SK-N-SH (cell line): Measurements from ENCODE around the gene ZNF526. TPM values are rescaled to one million over a fixed set of nuclear protein-coding genes. Genes with fewer than 3 reads are reported as not detected.

Source experiments
- CTCF ChIA-PET: fragments of 300-600, 350-600 bp; formaldehyde crosslinking; extraction: SDS; loops from one replicate; lab custom pipeline; 2021; lab: Yijun Ruan, JAX
- POLR2A ChIA-PET: fragments of 350-600 bp; sonication (Branson Sonifier 250); formaldehyde crosslinking; extraction: SDS; loops from one replicate; lab custom pipeline; 2020; ENCODE audit warnings: antibody characterized with exemption, inconsistent platforms; lab: Yijun Ruan, JAX
- DNase-seq: peaks from one replicate; pipeline ENCODE4 v3.0.0; 2012
- H2AFZ ChIP-seq: fragments of 200-600 bp; sonication (generic); 2 replicates; pipeline ENCODE4 v1.8.1; 2016; ENCODE audit warnings: antibody characterized with exemption, mild to moderate bottlenecking, low read depth
- H3F3A ChIP-seq: fragments of 200-600 bp; sonication (generic); replicated peaks from 2 replicates; pipeline ENCODE3; 2016; ENCODE audit warnings: antibody characterized with exemption, mild to moderate bottlenecking; ENCODE audit not compliant: insufficient read depth
- H3K27ac ChIP-seq, 2 experiments: fragments of 200-500 bp in 1 of 2; fragments of 200-600 bp in 1 of 2; sonication (Bioruptor generic) in 1 of 2; sonication (generic), shearing (Covaris generic) in 1 of 2; 2 replicates each; pipeline versions ENCODE4 v1.5.1 to v1.6.1; 2014 to 2016; ENCODE audit warnings: low read depth in 2 of 2, inconsistent platforms in 1 of 2, low read length in 1 of 2, mild to moderate bottlenecking in 1 of 2, mixed read lengths in 1 of 2
- H3K27me3 ChIP-seq: fragments of 200-600 bp; sonication (generic), shearing (Covaris generic); 2 replicates; pipeline ENCODE4 v1.6.1; 2016; ENCODE audit warnings: mixed run types; ENCODE audit not compliant: insufficient read depth
- H3K36me3 ChIP-seq, 2 experiments: fragments of 200-500 bp in 1 of 2; fragments of 200-600 bp in 1 of 2; sonication (Bioruptor generic) in 1 of 2; sonication (generic) in 1 of 2; replicated peaks in 1 of 2; 2 replicates each; pipeline versions ENCODE3 to v1.5.1; 2014 to 2016; ENCODE audit warnings: low read length in 1 of 2, mild to moderate bottlenecking in 1 of 2; ENCODE audit not compliant: insufficient read depth in 2 of 2, control insufficient read depth in 1 of 2
- H3K4me1 ChIP-seq, 2 experiments: fragments of 200-500 bp in 1 of 2; fragments of 200-600 bp in 1 of 2; sonication (Bioruptor generic) in 1 of 2; sonication (generic), shearing (Covaris generic) in 1 of 2; 2 replicates each; pipeline versions ENCODE4 v1.5.1 to v1.6.1; 2014 to 2016; ENCODE audit warnings: low read depth in 1 of 2, low read length in 1 of 2, mixed run types in 1 of 2; ENCODE audit not compliant: insufficient read depth in 2 of 2, control insufficient read depth in 1 of 2
- H3K4me2 ChIP-seq: fragments of 200-600 bp; sonication (generic), shearing (Covaris generic); 2 replicates; pipeline ENCODE4 v1.6.1; 2017; ENCODE audit warnings: mixed run types
- H3K4me3 ChIP-seq, 2 experiments: fragments of 200-500 bp in 1 of 2; fragments of 200-600 bp in 1 of 2; sonication (Bioruptor generic) in 1 of 2; sonication (generic), shearing (Covaris generic) in 1 of 2; 2 replicates each; pipeline versions ENCODE4 v1.5.1 to v1.8.1; 2014 to 2016; ENCODE audit warnings: low read depth in 2 of 2, inconsistent platforms in 1 of 2, low read length in 1 of 2, mild to moderate bottlenecking in 1 of 2, mixed read lengths in 1 of 2, moderate library complexity in 1 of 2
- H3K79me2 ChIP-seq: fragments of 200-600 bp; sonication (generic); 2 replicates; pipeline ENCODE4 v1.8.1; 2017; ENCODE audit warnings: mild to moderate bottlenecking; ENCODE audit not compliant: insufficient read depth
- H3K9ac ChIP-seq: fragments of 200-600 bp; sonication (generic); 2 replicates; pipeline ENCODE4 v1.6.1; 2017; ENCODE audit warnings: mixed run types
- H3K9me2 ChIP-seq: fragments of 200-600 bp; sonication (generic); 2 replicates; pipeline ENCODE4 v1.6.1; 2017; ENCODE audit warnings: mixed run types
- H3K9me3 ChIP-seq: fragments of 200-600 bp; sonication (generic); 2 replicates; pipeline ENCODE4 v1.6.1; 2017; ENCODE audit warnings: mixed run types, mild to moderate bottlenecking, moderate library complexity
- H4K20me1 ChIP-seq: fragments of 200-600 bp; sonication (generic); 2 replicates; pipeline ENCODE4 v1.6.1; 2017; ENCODE audit warnings: mild to moderate bottlenecking, mixed run types; ENCODE audit not compliant: insufficient read depth
- FOXM1 ChIP-seq: IDR thresholded peaks from 2 replicates; pipeline ENCODE4 v1.4.0; 2012; ENCODE audit warnings: low read depth, mild to moderate bottlenecking
- JUND ChIP-seq: IDR thresholded peaks from 2 replicates; pipeline ENCODE4 v1.4.0; 2012
- PBX3 ChIP-seq: IDR thresholded peaks from 2 replicates; pipeline ENCODE4; 2012
- POLR2AphosphoS5 ChIP-seq: IDR thresholded peaks from 2 replicates; pipeline ENCODE4 v1.6.1; 2012; ENCODE audit warnings: low read depth, low read length
- RAD21 ChIP-seq: IDR thresholded peaks from 2 replicates; pipeline ENCODE4 v1.6.1; 2012; ENCODE audit warnings: mild to moderate bottlenecking, low read length
- REST ChIP-seq: IDR thresholded peaks from 2 replicates; pipeline ENCODE4 v1.6.1; 2012; ENCODE audit warnings: mild to moderate bottlenecking, low read depth, low read length, moderate library complexity
- TEAD4 ChIP-seq: IDR thresholded peaks from 2 replicates; pipeline ENCODE4 v1.4.0; 2012; ENCODE audit warnings: mild to moderate bottlenecking, borderline replicate concordance; ENCODE audit not compliant: insufficient read depth
- USF2 ChIP-seq: fragments of 150-350 bp; IDR thresholded peaks from 2 replicates; pipeline ENCODE4 v1.6.1; 2017; ENCODE audit warnings: antibody characterized with exemption, low read length, low read depth, borderline replicate concordance
- WGBS: methylation state at CpG from one replicate; pipeline ENCODE4 v1.1.6; 2017; ENCODE audit warnings: low lambda C conversion rate; 5-methylcytosine and 5-hydroxymethylcytosine counted together
- polyA plus RNA-seq, 3 experiments: library from polyadenylated mRNA; depleted of rRNA; stranded (reverse); fragments of >200 nt; gene quantifications; 2 replicates each; pipeline ENCODE4 v1.2.3, GENCODE V29; 2012
- TF ChIP-seq, protein P1 (sequence below): IDR thresholded peaks from 2 replicates; pipeline ENCODE4 v1.4.0; 2012; ENCODE audit warnings: low read depth, borderline replicate concordance
- TF ChIP-seq, protein P2 (sequence below): fragments of 200-600 bp; sonication (generic); IDR thresholded peaks from 2 replicates; pipeline ENCODE4 v1.6.1; 2017; ENCODE audit warnings: antibody characterized with exemption, mild to moderate bottlenecking, moderate library complexity

ZNF526 gene
- polyA plus RNA-seq, 1 of the 3 experiments (the other 2 are of a cell fraction), result 3.5 TPM

GRCh38 chr19:42226886-42227285, 6.8 kb downstream of the ZNF526 start (continued):
- no peak for TF ChIP-seq PBX3

DNA sequence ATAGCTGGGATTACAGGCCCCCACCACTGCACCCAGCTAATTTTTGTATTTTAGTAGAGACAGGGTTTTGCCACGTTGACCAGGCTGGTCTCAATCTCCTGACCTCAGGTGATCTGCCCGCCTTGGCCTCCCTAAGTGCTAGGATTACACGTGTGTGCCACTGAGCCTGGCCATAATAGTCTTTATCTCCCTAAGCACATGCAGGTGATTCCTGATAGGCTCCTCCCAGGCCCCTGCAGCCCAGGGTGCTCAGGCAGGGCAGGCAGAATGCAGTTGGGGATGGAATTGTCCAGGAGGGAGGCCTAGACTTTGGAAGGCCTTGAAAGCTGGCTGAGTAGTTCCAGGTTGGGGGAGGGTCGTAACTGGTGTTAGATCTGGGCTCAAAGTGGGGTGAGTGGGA, 8.5 kb downstream of the ZNF526 start:
- H3K4me2 ChIP-seq, result no peak overlapping the region
- no peak for DNase-seq
- no peak overlapping the region for H3K4me3 ChIP-seq
- H2AFZ ChIP-seq, result no peak overlapping the region
- H3K27ac ChIP-seq, result no peak overlapping the region
- H3F3A ChIP-seq, result peaks cover 31% of the 10 kb centered on the region
- ChIA-PET CTCF (interaction anchor here (0.9 to 1.8 kb wide), 2 partner anchors 12 to 120 kb away, joined by 5 read pairs; no protein-coding TSS in a partner anchor), POLR2A (interaction anchor here (1.3 to 1.4 kb wide), 2 partner anchors 9 to 168 kb away, joined by 3 to 7 read pairs; partner anchors contain the start of gene ZNF526)
- peaks cover 21 to 74% of the 10 kb centered on the region in 2 experiments for H3K36me3 ChIP-seq
- H3K27me3 ChIP-seq, result no peaks in the 10 kb centered on the region
- H4K20me1 ChIP-seq, result peaks cover 44% of the 10 kb centered on the region
- 81% methylated on average over 4 of the region's 4 CpGs for WGBS
- H3K79me2 ChIP-seq, result peaks cover 24% of the 10 kb centered on the region; the same call in 1 of the 2 replicates
- TF ChIP-seq JUND (no peak), POLR2AphosphoS5 (0 out of 2 replicates have a peak, but pooled peaks have one; percentile 6)
- no peaks in the 10 kb centered on the region for H3K9me2 ChIP-seq
- H3K9ac ChIP-seq, result no peak overlapping the region
- H3K4me1 ChIP-seq, result no peaks in the 10 kb centered on the region; a peak in 2 of 4 replicates
- H3K9me3 ChIP-seq, result no peaks in the 10 kb centered on the region

DNA sequence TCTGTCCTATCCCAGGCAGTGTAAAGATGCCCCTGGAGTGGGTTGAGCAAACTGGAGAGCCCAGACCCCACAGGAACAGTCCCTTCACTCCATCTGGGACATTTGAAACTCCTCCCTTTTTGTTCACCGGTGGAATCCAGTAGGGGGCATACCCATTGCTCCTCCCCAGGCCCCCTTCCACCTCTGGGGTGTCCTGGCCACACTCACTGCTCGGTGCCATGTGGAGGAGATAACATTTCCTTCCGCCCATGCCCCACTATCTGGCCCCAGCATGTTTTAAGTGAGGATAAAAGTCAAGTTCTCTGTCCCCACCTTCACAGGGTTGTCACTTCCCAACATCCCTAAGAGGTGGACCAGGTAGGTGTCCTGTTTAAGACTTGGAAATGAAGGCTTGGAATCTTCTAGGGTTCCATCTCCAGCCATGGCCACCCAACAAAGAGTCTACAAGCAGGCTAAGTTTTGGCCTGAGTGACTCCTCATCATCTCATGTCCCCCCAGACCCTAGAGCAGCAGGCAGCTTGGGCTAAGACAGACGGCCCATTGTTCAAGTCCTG, 9.3 kb downstream of the ZNF526 start:
- Histone ChIP-seq H3K36me3 (peaks cover 27 to 78% of the 10 kb centered on the region in 2 experiments), H3K27me3 (no peaks in the 10 kb centered on the region), H3K9me3 (no peaks in the 10 kb centered on the region), H3K9me2 (no peaks in the 10 kb centered on the region), H3K4me1 (no peaks in the 10 kb centered on the region; a peak in 2 of 4 replicates)
- no peak for DNase-seq
- TF ChIP-seq TEAD4 (no peak), JUND (no peak), RAD21 (no peak), USF2 (no peak), REST (no peak), FOXM1 (no peak)
- TF ChIP-seq, protein P1, sequence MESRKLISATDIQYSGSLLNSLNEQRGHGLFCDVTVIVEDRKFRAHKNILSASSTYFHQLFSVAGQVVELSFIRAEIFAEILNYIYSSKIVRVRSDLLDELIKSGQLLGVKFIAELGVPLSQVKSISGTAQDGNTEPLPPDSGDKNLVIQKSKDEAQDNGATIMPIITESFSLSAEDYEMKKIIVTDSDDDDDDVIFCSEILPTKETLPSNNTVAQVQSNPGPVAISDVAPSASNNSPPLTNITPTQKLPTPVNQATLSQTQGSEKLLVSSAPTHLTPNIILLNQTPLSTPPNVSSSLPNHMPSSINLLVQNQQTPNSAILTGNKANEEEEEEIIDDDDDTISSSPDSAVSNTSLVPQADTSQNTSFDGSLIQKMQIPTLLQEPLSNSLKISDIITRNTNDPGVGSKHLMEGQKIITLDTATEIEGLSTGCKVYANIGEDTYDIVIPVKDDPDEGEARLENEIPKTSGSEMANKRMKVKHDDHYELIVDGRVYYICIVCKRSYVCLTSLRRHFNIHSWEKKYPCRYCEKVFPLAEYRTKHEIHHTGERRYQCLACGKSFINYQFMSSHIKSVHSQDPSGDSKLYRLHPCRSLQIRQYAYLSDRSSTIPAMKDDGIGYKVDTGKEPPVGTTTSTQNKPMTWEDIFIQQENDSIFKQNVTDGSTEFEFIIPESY, result no peak
- TF ChIP-seq, protein P2, sequence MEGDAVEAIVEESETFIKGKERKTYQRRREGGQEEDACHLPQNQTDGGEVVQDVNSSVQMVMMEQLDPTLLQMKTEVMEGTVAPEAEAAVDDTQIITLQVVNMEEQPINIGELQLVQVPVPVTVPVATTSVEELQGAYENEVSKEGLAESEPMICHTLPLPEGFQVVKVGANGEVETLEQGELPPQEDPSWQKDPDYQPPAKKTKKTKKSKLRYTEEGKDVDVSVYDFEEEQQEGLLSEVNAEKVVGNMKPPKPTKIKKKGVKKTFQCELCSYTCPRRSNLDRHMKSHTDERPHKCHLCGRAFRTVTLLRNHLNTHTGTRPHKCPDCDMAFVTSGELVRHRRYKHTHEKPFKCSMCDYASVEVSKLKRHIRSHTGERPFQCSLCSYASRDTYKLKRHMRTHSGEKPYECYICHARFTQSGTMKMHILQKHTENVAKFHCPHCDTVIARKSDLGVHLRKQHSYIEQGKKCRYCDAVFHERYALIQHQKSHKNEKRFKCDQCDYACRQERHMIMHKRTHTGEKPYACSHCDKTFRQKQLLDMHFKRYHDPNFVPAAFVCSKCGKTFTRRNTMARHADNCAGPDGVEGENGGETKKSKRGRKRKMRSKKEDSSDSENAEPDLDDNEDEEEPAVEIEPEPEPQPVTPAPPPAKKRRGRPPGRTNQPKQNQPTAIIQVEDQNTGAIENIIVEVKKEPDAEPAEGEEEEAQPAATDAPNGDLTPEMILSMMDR, result peak; percentile 27
- TF ChIP-seq, all 33 proteins: peak for 1
- Histone ChIP-seq H3K9ac (no peak overlapping the region), H3K4me2 (no peak overlapping the region), H3F3A (peaks cover 31% of the 10 kb centered on the region), H4K20me1 (peaks cover 44% of the 10 kb centered on the region), H3K27ac (no peak overlapping the region), H2AFZ (no peak overlapping the region), H3K79me2 (peaks cover 20% of the 10 kb centered on the region; the same call in 1 of the 2 replicates), H3K4me3 (no peak overlapping the region)
- POLR2A ChIA-PET, result interaction anchor here (0.8 to 1.4 kb wide), 4 partner anchors 9 to 168 kb away, joined by 3 to 7 read pairs (median 3); partner anchors contain the start of gene ZNF526
- CTCF ChIA-PET, result interaction anchor here (0.8 to 1.8 kb wide), 4 partner anchors 11 to 67 kb away, joined by 3 to 5 read pairs (median 3); no protein-coding TSS in a partner anchor
- WGBS, result 97% methylated on average over 3 of the region's 4 CpGs
